Bronchial epithelial cell (primary cell): ENCODE results near the gene DPP4. TPM values are rescaled to one million over a fixed set of nuclear protein-coding genes. Genes with fewer than 3 reads are reported as not detected.
A peak's percentile ranks its signal among the peaks of the same experiment; 100 is the strongest.

ENCODE experiments used
- DNase-seq: peaks from one replicate; pipeline ENCODE4 v3.0.0-alpha.2; 2010; ENCODE audit warnings: low read depth
- FAIRE-seq: peaks from 2 replicates; lab custom pipeline; 2011; peaks lifted over from hg19 to GRCh38; lab: Jason Lieb, UNC
- H3K27me3 ChIP-seq: 2 replicates; pipeline ENCODE4 v1.5.1; 2011; ENCODE audit warnings: low read length; ENCODE audit not compliant: control insufficient read depth, insufficient read depth
- H3K36me3 ChIP-seq: 2 replicates; pipeline ENCODE4 v1.5.1; 2011; ENCODE audit warnings: low read length; ENCODE audit not compliant: control insufficient read depth, insufficient read depth
- H3K4me3 ChIP-seq: 2 replicates; pipeline ENCODE4 v1.5.1; 2011; ENCODE audit warnings: mild to moderate bottlenecking, low read depth, low read length, control low read depth
- CTCF ChIP-seq: IDR thresholded peaks from 2 replicates; pipeline ENCODE4 v1.5.1; 2011; ENCODE audit warnings: mild to moderate bottlenecking, moderate library complexity, low read length, control low read depth, inconsistent platforms; ENCODE audit not compliant: insufficient read depth, severe bottlenecking
- total RNA-seq: library from RNA; depleted of rRNA; stranded (reverse); fragments of >200 nt; gene quantifications from 2 replicates; pipeline ENCODE4 v1.2.1, GENCODE V29; 2014

The DPP4 gene
- total RNA-seq, 1 donor from 2014 or later = 2.9 TPM

GRCh38 chr2:161947406-161947805 lies 126.6 kb downstream of the DPP4 start:
- Histone ChIP-seq H3K36me3 (no peaks in the 10 kb centered on the region), H3K27me3 (no peaks in the 10 kb centered on the region), H3K4me3 (no peak overlapping the region)
- no peak for FAIRE-seq
- no peak for TF ChIP-seq CTCF
- DNase-seq = no peak

- Histone ChIP-seq H3K36me3 (no peaks in the 10 kb centered on the region), H3K27me3 (no peaks in the 10 kb centered on the region), H3K4me3 (no peak overlapping the region)
- FAIRE-seq (no peak), DNase-seq (peak; percentile 39)
- TF ChIP-seq CTCF = peak; percentile 24
These were observed 127.4 kb downstream of the DPP4 start for GRCh38 chr2:161946489-161947107.

- Histone ChIP-seq H3K4me3 (no peak overlapping the region), H3K27me3 (peaks cover 2% of the 10 kb centered on the region), H3K36me3 (no peaks in the 10 kb centered on the region)
- DNase-seq (no peak), FAIRE-seq (no peak)
- no peak for TF ChIP-seq CTCF
These were observed 131.0 kb downstream of the DPP4 start for GRCh38 chr2:161943011-161943410.

Other genes with a start within 250 kb of the DPP4 start
- gene GCG, start 78.0 kb upstream of the DPP4 start, total RNA-seq = not detected in 2 replicates
- gene FAP, start 169.2 kb upstream of the DPP4 start, total RNA-seq = 0.26 and 1.1 TPM in 2 replicates
- 2.6 and 4.2 TPM in 2 replicates for gene IFIH1, start 244.5 kb upstream of the DPP4 start, total RNA-seq